NOMO-1 treated with DMSO at 0.1 percent for 48 hours (cell line): Measurements from ENCODE around the gene WNK1.
"Not testable (repeated sequence)": the region's sequence is repeated elsewhere in the genome, so short reads cannot be mapped to it uniquely, and the experiment has no call there.

Experiments used
- DNase-seq: peaks from one replicate; lab custom pipeline; 2025; ENCODE audit not compliant: unreplicated experiment; lab: John Stamatoyannopoulos, UW

Gene WNK1

GRCh38 chr12:777550-778047 is 25.2 kb downstream of the WNK1 start:
- no peak for DNase-seq

GRCh38 chr12:778615-779014 is 26.2 kb downstream of the WNK1 start:
- DNase-seq = no peak

GRCh38 chr12:779745-780734 is 27.7 kb downstream of the WNK1 start:
- peak; percentile 20 for DNase-seq

- DNase-seq = no peak
Observed at GRCh38 chr12:780750-781379, 28.5 kb downstream of the WNK1 start.

- DNase-seq = no peak
Observed at GRCh38 chr12:785706-786105, 33.3 kb downstream of the WNK1 start.

GRCh38 chr12:788288-788687 is 35.9 kb downstream of the WNK1 start:
- no peak for DNase-seq

- DNase-seq = not testable (repeated sequence)
Observed at GRCh38 chr12:788762-789161, 36.4 kb downstream of the WNK1 start.

GRCh38 chr12:789852-790563 is 37.6 kb downstream of the WNK1 start:
- no peak for DNase-seq

- no peak for DNase-seq
Observed at GRCh38 chr12:790608-791007, 38.2 kb downstream of the WNK1 start.

GRCh38 chr12:793037-793436 is 40.7 kb downstream of the WNK1 start:
- no peak for DNase-seq

- DNase-seq = peak; percentile 50
Observed at GRCh38 chr12:793711-794110, 41.3 kb downstream of the WNK1 start.

- DNase-seq = no peak
Observed at GRCh38 chr12:795305-795704, 42.9 kb downstream of the WNK1 start.

GRCh38 chr12:800401-800800 is 48.0 kb downstream of the WNK1 start:
- no peak for DNase-seq

- no peak for DNase-seq
Observed at GRCh38 chr12:802242-803120, 50.1 kb downstream of the WNK1 start.

- peak; percentile 79 for DNase-seq
Observed at GRCh38 chr12:805022-805632, 52.7 kb downstream of the WNK1 start.

GRCh38 chr12:806200-806791 is 53.9 kb downstream of the WNK1 start:
- no peak for DNase-seq

- no peak for DNase-seq
Observed at GRCh38 chr12:807041-807735, 54.8 kb downstream of the WNK1 start.

- no peak for DNase-seq
Observed at GRCh38 chr12:810116-810515, 57.7 kb downstream of the WNK1 start.
